ENCODE measurements around the gene MLEC. TPM values are rescaled to one million over a fixed set of nuclear protein-coding genes. Genes with fewer than 3 reads are reported as not detected.

Gene MLEC
- polyA plus RNA-seq, 1 experiment: 34.3 TPM

GRCh38 chr12:120670667-120671066 is 16.3 kb upstream of the MLEC start:
- Histone ChIP-seq H3K4me3 (ENCODE audit: low read depth, low read length) (no peak overlapping the region), H3K36me3 (ENCODE audit: control insufficient read depth, insufficient read depth, low read length) (no peaks in the 10 kb centered on the region), H3K27me3 (ENCODE audit: control insufficient read depth, insufficient read depth, low read length) (peaks cover 5% of the 10 kb centered on the region; the same call in 1 of the 2 replicates)
- no peak for DNase-seq (ENCODE audit: low read depth)
- ChIA-PET POLR2A (no interaction called here), CTCF (interaction anchor here (0.9 to 1.9 kb wide), 2 partner anchors 15 to 21 kb away, joined by 3 to 4 read pairs; no protein-coding TSS in a partner anchor)
- TF ChIP-seq CTCF (IDR thresholded peaks at IDR 0.05; ENCODE audit: insufficient read depth, low read depth, low read length): no peak

- no peak for TF ChIP-seq CTCF (IDR thresholded peaks at IDR 0.05; ENCODE audit: insufficient read depth, low read depth, low read length)
- Histone ChIP-seq H3K4me3 (ENCODE audit: low read depth, low read length) (no peak overlapping the region), H3K36me3 (ENCODE audit: control insufficient read depth, insufficient read depth, low read length) (no peaks in the 10 kb centered on the region), H3K27me3 (ENCODE audit: control insufficient read depth, insufficient read depth, low read length) (no peaks in the 10 kb centered on the region; the same call in 1 of the 2 replicates)
- ChIA-PET CTCF (interaction anchor here (1.3 kb wide), 1 partner anchor 13 kb away, joined by 3 read pairs; the partner anchor contains the start of gene MLEC), POLR2A (interaction anchor here (0.6 kb wide), 1 partner anchor 298 kb away, joined by 3 read pairs; no protein-coding TSS in a partner anchor)
- DNase-seq (ENCODE audit: low read depth): no peak
Measured at GRCh38 chr12:120674097-120674636, 12.8 kb upstream of the MLEC start.

- no peak for DNase-seq (ENCODE audit: low read depth)
- no peak overlapping the region for H3K4me3 ChIP-seq (ENCODE audit: low read depth, low read length)
- TF ChIP-seq CTCF (IDR thresholded peaks at IDR 0.05; ENCODE audit: insufficient read depth, low read depth, low read length): no peak
- H3K27me3 ChIP-seq (ENCODE audit: control insufficient read depth, insufficient read depth, low read length): no peaks in the 10 kb centered on the region; the same call in 1 of the 2 replicates
- no peaks in the 10 kb centered on the region for H3K36me3 ChIP-seq (ENCODE audit: control insufficient read depth, insufficient read depth, low read length)
- ChIA-PET CTCF (interaction anchor here (1.7 kb wide), 1 partner anchor 29 kb away, joined by 5 read pairs; no protein-coding TSS in a partner anchor), POLR2A (no interaction called here)
Measured at GRCh38 chr12:120677765-120678473, 9.0 kb upstream of the MLEC start.

- CTCF ChIA-PET: interaction anchor here (1.7 kb wide), 1 partner anchor 30 kb away, joined by 5 read pairs; no protein-coding TSS in a partner anchor
- no peak for DNase-seq (ENCODE audit: low read depth)
- TF ChIP-seq CTCF (IDR thresholded peaks at IDR 0.05; ENCODE audit: insufficient read depth, low read depth, low read length): no peak
- POLR2A ChIA-PET: no interaction called here
- Histone ChIP-seq H3K36me3 (ENCODE audit: control insufficient read depth, insufficient read depth, low read length) (no peaks in the 10 kb centered on the region), H3K27me3 (ENCODE audit: control insufficient read depth, insufficient read depth, low read length) (no peaks in the 10 kb centered on the region; the same call in 1 of the 2 replicates), H3K4me3 (ENCODE audit: low read depth, low read length) (no peak overlapping the region)
Measured at GRCh38 chr12:120678572-120678971, 8.4 kb upstream of the MLEC start.

- H3K4me3 ChIP-seq (ENCODE audit: low read depth, low read length): no peak overlapping the region
- ChIA-PET CTCF (interaction anchor here (0.6 to 1.7 kb wide), 5 partner anchors 31 to 490 kb away, joined by 3 to 5 read pairs (median 3); no protein-coding TSS in a partner anchor), POLR2A (no interaction called here)
- no peaks in the 10 kb centered on the region for H3K27me3 ChIP-seq (ENCODE audit: control insufficient read depth, insufficient read depth, low read length)
- DNase-seq (ENCODE audit: low read depth): no peak
- TF ChIP-seq CTCF (IDR thresholded peaks at IDR 0.05; ENCODE audit: insufficient read depth, low read depth, low read length): no peak
- no peaks in the 10 kb centered on the region for H3K36me3 ChIP-seq (ENCODE audit: control insufficient read depth, insufficient read depth, low read length)
Measured at GRCh38 chr12:120680165-120680738, 6.7 kb upstream of the MLEC start.
